ENCODE data around the gene PCMTD2. TPM values are rescaled to one million over a fixed set of nuclear protein-coding genes. Genes with fewer than 3 reads are reported as not detected.

The PCMTD2 gene
- total RNA-seq, 1 donor from 2014 or later: 105 TPM

GRCh38 chr20:64216036-64216435 is 39.5 kb upstream of the PCMTD2 start:
- Histone ChIP-seq H3K4me2 (no peak overlapping the region), H4K20me1 (ENCODE audit: low read depth) (no peaks in the 10 kb centered on the region), H3F3A (ENCODE audit: low read depth) (no peaks in the 10 kb centered on the region), H3K4me3 (no peak overlapping the region), H3K27ac (no peak overlapping the region), H3K9ac (no peak overlapping the region), H3K9me3 (ENCODE audit: low read depth) (no peaks in the 10 kb centered on the region), H3K4me1 (peaks cover 2% of the 10 kb centered on the region), H3K36me3 (no peaks in the 10 kb centered on the region), H2AFZ (replicated peaks) (no peak overlapping the region), H3K27me3 (no peaks in the 10 kb centered on the region), H3K79me2 (ENCODE audit: low read depth) (no peaks in the 10 kb centered on the region)
- Mint-ChIP-seq H3K27ac (no peak overlapping the region), H3K4me3 (no peak overlapping the region), H3K4me1 (peaks cover 18% of the 10 kb centered on the region), H3K9me3 (no peaks in the 10 kb centered on the region), H3K27me3 (ENCODE audit: insufficient read depth, low read depth) (peaks cover 3% of the 10 kb centered on the region), H3K36me3 (no peaks in the 10 kb centered on the region)
- TF ChIP-seq EZH2phosphoT487 (IDR thresholded peaks at IDR 0.05) (no peak), EZH2 (IDR thresholded peaks at IDR 0.05) (no peak), CTCF (IDR thresholded peaks at IDR 0.05) (no peak)
- DNase-seq (ENCODE audit: low spot score): no peak

- Mint-ChIP-seq H3K4me3 (no peak overlapping the region), H3K27ac (no peak overlapping the region), H3K9me3 (no peaks in the 10 kb centered on the region), H3K4me1 (peaks cover 17% of the 10 kb centered on the region), H3K36me3 (no peaks in the 10 kb centered on the region), H3K27me3 (ENCODE audit: insufficient read depth, low read depth) (peaks cover 5% of the 10 kb centered on the region)
- Histone ChIP-seq H3K4me1 (peaks cover 3% of the 10 kb centered on the region), H3K36me3 (no peaks in the 10 kb centered on the region), H2AFZ (replicated peaks) (no peak overlapping the region), H3K9ac (no peak overlapping the region), H3K79me2 (ENCODE audit: low read depth) (no peaks in the 10 kb centered on the region), H3F3A (ENCODE audit: low read depth) (no peaks in the 10 kb centered on the region), H3K4me3 (no peak overlapping the region), H3K4me2 (no peak overlapping the region), H3K27ac (no peak overlapping the region), H3K9me3 (ENCODE audit: low read depth) (no peaks in the 10 kb centered on the region), H3K27me3 (no peaks in the 10 kb centered on the region), H4K20me1 (ENCODE audit: low read depth) (no peaks in the 10 kb centered on the region)
- TF ChIP-seq EZH2 (IDR thresholded peaks at IDR 0.05) (no peak), EZH2phosphoT487 (IDR thresholded peaks at IDR 0.05) (no peak), CTCF (IDR thresholded peaks at IDR 0.05) (no peak)
- DNase-seq (ENCODE audit: low spot score): no peak
Measured at GRCh38 chr20:64216910-64217309, 38.6 kb upstream of the PCMTD2 start.

- Histone ChIP-seq H3K27ac (no peak overlapping the region), H3K27me3 (no peaks in the 10 kb centered on the region), H3K4me1 (peaks cover 3% of the 10 kb centered on the region), H3K9ac (no peak overlapping the region), H3K4me3 (no peak overlapping the region), H2AFZ (replicated peaks) (no peak overlapping the region), H3K9me3 (ENCODE audit: low read depth) (no peaks in the 10 kb centered on the region), H3K4me2 (no peak overlapping the region), H4K20me1 (ENCODE audit: low read depth) (no peaks in the 10 kb centered on the region), H3K79me2 (ENCODE audit: low read depth) (no peaks in the 10 kb centered on the region), H3K36me3 (no peaks in the 10 kb centered on the region), H3F3A (ENCODE audit: low read depth) (no peaks in the 10 kb centered on the region)
- Mint-ChIP-seq H3K36me3 (no peaks in the 10 kb centered on the region), H3K9me3 (no peaks in the 10 kb centered on the region), H3K4me3 (no peak overlapping the region), H3K27me3 (ENCODE audit: insufficient read depth, low read depth) (peaks cover 5% of the 10 kb centered on the region), H3K4me1 (peaks cover 17% of the 10 kb centered on the region), H3K27ac (no peak overlapping the region)
- DNase-seq (ENCODE audit: low spot score): no peak
- TF ChIP-seq EZH2 (IDR thresholded peaks at IDR 0.05): no peak
- TF ChIP-seq EZH2phosphoT487 (IDR thresholded peaks at IDR 0.05): no peak
- TF ChIP-seq CTCF (IDR thresholded peaks at IDR 0.05): no peak
Measured at GRCh38 chr20:64217539-64218221, 37.9 kb upstream of the PCMTD2 start.
